GM12865 (cell line): ENCODE measurements around the gene FCHSD1.
A peak's percentile ranks its signal among the peaks of the same experiment; 100 is the strongest.

ENCODE experiments used
- DNase-seq: peaks from one replicate; pipeline ENCODE4 v3.0.0; 2010; ENCODE audit warnings: low read depth
- H3K4me3 ChIP-seq: 2 replicates; pipeline ENCODE4 v1.5.1; 2011; ENCODE audit warnings: mild to moderate bottlenecking, low read depth, low read length, control low read depth
- TF ChIP-seq, protein P1 (sequence below): IDR thresholded peaks from 2 replicates; pipeline ENCODE4 v1.5.1; 2011; ENCODE audit warnings: low read length, control low read depth, low read depth, inconsistent platforms; ENCODE audit not compliant: insufficient read depth; ENCODE audit errors: missing control alignments

The FCHSD1 gene

DNA sequence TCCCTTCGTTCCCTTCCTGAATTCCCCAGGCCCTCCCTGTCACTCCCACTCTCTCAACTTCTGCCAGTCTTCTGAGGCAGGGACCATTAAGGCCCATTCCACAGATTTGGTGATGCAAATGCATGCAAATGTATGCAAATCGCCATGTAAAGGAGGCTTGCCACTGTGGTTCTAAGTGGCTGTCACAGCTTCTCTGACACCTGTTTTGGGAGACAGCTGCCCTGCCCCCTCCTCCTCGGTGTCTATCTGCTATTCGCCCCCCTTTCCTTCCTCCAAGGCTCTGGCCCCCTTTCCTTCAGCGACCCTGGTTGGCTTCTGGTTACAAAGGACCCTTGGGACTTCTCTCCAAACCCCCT is 41.3 kb upstream of the FCHSD1 start:
- H3K4me3 ChIP-seq, result no peak overlapping the region
- TF ChIP-seq, protein P1, sequence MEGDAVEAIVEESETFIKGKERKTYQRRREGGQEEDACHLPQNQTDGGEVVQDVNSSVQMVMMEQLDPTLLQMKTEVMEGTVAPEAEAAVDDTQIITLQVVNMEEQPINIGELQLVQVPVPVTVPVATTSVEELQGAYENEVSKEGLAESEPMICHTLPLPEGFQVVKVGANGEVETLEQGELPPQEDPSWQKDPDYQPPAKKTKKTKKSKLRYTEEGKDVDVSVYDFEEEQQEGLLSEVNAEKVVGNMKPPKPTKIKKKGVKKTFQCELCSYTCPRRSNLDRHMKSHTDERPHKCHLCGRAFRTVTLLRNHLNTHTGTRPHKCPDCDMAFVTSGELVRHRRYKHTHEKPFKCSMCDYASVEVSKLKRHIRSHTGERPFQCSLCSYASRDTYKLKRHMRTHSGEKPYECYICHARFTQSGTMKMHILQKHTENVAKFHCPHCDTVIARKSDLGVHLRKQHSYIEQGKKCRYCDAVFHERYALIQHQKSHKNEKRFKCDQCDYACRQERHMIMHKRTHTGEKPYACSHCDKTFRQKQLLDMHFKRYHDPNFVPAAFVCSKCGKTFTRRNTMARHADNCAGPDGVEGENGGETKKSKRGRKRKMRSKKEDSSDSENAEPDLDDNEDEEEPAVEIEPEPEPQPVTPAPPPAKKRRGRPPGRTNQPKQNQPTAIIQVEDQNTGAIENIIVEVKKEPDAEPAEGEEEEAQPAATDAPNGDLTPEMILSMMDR, result no peak
- no peak for DNase-seq

DNA sequence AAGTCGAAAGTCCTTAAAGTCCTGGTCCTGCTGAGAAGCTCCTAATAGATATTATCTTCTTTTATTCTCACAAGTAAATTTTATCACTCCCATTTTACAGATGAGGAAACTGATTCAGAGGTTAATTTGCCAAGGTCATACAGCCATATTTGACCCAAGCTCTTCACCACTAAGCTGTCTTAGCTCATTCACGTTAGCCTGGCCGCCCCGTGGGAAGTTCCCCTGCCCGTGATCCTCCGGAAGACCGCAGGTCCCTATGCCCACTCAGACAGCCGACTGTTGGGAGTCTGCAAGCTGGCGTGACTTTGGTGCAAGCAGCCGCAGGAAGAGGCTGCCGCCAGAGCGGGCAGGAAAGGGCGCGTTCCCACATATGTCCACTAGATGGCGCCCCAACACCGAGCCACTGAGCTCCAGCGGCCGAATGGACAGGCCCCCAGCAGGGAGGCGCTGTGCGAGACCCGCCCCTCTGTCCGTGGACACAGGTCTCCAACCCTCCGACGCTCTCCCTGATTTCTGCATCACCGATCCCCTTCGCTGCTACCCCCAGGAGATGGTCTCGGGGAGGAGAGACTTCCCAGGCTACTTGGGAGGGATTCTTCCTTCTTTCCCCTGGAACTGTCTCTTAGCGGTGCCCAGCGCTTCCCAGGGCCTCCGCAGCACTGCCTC is 40.8 kb upstream of the FCHSD1 start:
- peak; percentile 81 for DNase-seq
- TF ChIP-seq, protein P1, result peak; percentile 96
- H3K4me3 ChIP-seq, result no peak overlapping the region

DNA sequence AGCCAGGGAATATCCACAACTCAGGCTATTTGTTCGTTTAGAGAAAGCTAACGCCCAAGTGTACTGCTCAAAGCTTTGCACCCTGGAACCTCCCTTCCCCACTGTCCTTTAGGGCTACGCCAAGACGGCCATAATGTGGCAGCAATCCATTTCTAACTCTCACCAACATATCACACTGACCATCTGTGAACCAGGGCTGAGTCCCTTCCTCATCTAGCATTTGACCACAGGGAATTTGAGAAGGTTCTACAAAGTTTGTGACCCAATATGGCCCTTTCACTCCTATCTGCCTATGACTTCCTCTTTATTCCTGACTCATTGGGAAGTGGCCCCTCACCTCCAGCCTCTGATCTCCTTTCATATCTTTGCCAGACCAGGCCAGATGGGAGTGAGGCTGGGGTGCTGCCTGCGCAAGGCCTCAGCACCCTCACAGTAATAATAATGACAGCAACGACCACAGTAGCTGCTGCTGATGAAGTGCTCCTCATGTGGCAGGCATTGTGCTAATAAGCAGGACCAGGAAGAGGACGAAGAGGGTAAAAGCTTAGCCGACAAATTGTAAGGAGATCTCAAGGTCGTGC is 40.2 kb upstream of the FCHSD1 start:
- TF ChIP-seq, protein P1, result no peak
- no peak for DNase-seq
- no peak overlapping the region for H3K4me3 ChIP-seq

DNA sequence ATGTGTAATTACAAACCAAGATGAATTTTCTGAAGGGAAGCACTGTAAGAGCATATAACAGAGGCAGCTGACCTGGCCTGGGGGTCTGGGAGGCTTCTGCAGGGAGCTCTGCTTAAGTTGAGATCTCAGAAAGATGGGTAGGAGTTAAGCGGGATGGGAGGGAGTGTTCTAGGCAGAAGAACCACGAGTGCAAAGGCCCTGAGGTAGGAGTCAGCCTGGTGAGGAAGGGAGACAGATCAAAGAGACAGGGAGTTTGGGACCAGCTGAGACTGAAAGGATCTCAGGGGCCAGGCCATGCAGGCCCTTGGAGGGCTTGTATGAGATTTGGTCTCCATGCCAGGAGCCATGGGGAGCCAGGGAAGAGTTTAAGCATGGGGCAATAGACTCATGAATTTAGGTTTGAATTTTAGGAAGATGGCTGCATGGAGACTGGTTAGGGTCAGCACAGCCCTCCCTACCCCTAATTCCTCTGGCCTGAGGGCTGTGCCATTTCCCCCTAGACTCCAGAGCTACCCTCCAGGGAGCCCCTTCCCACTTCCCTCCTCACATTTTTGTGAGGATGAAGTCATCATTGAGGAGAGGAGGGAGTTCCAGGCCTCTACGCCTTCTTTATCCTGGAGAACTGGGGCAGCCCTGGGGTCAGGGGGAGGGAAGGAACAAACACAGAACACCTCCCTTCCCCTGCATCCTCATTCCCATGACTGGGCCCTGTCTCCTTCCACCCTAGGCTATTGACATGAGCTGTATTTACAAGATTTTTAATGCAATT is 35.6 kb upstream of the FCHSD1 start:
- no peak overlapping the region for H3K4me3 ChIP-seq
- TF ChIP-seq, protein P1, result no peak
- no peak for DNase-seq

DNA sequence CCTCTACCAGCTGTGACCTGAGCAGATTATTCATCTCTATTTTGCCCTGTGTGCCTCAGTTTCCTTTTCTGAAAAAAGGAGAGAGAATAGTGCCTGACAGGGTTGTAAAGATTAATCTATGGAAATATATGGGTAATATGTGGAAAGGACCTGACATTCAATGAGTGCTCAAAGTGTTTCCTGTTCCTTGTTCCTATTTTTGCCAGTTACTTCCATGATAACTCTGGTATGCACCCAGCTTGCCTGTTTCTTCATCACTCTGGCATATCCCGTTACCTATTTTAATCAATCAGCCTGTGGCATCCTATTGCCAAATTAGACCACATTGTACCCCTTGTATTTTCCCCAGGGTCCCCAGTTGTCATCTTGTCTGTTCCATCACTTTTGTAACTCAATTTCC is 34.4 kb upstream of the FCHSD1 start:
- DNase-seq, result no peak
- TF ChIP-seq, protein P1, result no peak
- no peak overlapping the region for H3K4me3 ChIP-seq

DNA sequence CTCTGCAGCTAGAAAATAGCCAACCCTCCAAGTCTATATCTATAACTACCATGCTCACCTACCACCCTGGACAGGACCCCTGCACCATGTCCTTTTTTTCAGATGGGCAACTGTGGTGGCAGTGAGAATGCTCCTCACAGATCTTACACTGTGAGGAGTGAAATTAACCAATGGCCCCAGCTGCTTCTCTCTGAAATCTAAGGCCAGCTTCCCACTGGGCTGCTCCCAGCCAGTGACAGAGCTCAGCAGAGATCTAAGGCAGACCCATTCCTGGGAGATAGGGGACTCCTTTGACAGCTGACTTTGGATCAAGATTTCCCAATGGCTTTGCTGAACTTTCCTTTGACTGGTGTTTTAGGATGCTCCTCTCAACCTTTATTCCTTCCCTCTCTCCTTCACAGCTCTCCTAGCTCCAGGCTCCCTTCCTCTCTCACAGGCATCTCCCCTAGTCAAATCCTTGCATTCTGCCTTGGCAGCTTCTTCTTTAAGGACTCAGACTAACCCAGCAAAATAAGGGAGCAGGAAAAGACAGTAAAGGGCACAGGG is 32.5 kb upstream of the FCHSD1 start:
- TF ChIP-seq, protein P1, result no peak
- no peak for DNase-seq
- H3K4me3 ChIP-seq, result no peak overlapping the region
